NCI-H748 (cell line): ENCODE measurements around the gene PIR.

Source experiments
- DNase-seq: peaks from one replicate; lab custom pipeline; 2025; ENCODE audit not compliant: unreplicated experiment; lab: John Stamatoyannopoulos, UW

PIR gene

DNA sequence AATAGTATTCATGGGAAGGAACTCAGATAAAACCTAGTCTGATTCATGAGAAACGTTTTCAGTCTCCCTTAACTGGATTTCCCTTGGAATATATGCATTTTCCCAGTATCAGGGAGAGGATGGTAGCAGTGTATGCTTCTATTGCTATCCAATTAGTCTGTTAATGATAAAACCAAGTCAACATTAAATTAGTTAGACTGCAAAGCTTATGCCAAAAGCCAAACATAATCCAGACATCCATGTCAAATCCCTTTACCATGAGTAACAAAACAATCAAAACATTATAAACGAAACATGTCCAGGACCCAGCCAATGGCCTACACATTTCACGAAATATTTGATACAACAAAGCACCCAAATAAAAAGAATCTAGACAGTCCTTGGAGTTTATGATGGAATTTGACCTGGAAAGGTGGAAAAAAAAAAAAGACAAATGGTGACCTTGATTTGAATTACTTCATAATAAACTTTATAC lies 74.4 kb downstream of the PIR start:
- DNase-seq, result no peak

DNA sequence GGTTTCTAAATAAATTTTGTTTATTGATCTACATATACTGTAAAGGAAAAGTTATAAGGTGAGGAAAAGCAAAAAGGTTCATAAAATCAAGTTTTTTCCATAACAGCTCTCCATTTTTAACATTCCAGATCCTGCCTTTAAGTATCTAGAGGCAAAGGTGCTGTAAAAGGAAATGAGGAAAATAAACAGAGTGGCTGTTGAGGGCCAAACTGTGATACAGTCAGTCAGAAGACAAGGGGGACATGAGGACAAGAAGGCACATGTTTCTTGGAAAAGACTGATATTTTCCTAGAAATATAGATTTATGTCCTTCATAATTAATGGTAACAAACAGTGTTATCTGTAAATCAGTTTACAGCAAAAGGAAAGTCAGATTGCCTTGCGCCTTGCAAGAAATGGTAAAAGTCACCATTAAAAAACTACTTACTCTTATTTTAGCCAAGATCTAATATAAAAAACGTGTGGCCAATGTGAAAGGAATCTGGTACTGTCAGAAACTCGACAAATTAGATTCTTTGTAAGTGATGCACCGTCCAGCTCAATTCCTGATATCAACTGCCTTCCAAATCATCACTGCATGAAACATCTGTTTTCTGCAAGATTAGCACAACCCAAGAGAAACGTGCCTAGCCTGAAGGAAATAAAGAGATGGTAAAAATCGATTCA lies 75.0 kb downstream of the PIR start:
- DNase-seq, result no peak

DNA sequence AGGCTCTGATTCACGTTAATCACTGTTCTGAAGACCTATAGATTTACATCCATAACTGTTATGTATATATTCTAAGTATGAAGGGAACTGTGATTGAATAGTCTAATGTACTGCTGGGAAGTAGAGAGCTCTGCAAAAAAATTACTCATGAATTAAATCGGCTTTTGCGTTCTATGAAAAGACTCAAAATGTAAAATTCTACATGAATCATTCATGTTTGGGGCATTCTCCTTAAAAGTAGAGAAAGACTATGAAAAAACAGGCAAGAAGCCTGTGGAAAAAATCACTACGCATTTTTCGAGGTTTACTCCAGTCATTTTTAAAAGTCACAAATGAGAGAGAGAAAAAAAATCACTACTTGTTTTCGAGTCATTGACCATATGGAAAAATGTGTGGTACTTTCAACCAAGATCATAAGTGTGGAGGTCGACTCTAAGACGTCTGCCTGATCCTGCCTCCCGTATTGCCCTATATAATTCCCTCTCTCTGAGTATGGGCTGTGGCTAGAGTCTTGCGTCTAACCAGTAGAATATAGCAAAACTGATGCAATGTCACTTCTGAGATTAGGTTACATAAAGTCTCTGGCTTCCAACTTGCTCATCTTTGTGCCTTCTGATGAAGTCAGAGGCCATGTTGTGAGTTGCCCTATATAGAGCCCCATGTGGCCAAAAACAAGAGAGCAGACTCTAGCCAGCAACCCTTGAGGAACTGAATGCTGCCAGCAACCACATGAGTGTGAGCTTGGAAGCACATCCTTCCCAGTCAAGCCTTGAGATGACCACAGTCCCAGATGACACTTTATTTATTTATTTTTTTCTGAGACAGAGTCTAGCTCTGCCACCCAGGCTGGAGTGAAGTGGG lies 76.8 kb downstream of the PIR start:
- no peak for DNase-seq

DNA sequence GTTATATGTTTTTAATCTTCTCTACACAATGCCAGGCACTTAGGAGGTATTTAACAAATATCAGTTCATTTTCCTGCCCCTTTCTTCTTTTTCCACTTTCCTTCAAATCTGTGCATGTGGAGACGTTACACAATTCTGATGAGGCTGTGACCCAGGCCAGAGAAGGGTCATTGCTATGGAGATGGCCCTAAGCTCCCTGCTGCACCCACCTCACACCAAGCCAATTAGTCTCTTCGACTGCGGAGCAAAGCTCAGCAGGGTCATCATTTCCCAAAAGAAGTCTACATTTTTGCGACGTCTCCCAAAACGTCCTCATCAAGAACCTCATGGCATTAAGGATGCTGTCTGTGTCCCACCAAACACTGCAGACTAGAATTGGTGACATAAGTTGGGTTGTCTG lies 80.0 kb downstream of the PIR start:
- DNase-seq, result no peak

DNA sequence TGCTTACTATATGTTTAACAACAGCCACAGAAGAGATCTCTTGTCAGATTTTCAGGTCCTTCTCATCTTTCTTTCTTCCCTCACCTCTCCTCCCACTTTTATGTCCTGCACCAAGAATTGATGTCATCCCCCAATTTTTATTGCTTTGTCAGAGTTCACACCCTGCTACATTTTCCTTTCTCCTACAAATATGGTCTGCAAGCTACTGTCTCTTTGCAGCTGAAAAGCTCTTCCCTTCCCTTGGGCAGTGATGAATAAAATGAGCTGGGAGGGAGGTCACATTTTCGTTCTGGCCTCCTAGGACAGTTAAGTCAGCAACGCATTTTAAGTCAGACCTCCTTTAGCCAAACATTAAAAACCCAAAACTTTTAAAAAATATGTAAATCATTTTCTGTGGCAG lies 82.2 kb downstream of the PIR start:
- no peak for DNase-seq

DNA sequence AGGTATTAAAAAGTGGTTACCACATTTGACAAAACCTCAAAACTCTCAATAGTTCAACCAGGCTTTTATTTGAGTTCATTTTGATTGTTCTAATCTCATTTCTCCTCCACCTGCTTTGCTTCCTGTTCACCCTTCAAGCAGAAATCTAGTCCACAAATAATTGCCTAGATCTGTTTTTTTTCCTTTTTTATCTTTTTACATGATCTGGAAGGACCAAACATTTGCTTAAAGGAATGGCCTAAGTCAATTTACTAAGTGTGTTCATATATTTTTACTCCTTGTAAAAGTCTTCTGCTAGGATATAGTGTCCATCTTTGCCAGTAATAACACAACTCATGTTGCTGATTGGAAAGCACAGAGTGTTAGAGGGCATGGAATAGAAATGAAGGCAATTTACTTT lies 82.7 kb downstream of the PIR start:
- no peak for DNase-seq

DNA sequence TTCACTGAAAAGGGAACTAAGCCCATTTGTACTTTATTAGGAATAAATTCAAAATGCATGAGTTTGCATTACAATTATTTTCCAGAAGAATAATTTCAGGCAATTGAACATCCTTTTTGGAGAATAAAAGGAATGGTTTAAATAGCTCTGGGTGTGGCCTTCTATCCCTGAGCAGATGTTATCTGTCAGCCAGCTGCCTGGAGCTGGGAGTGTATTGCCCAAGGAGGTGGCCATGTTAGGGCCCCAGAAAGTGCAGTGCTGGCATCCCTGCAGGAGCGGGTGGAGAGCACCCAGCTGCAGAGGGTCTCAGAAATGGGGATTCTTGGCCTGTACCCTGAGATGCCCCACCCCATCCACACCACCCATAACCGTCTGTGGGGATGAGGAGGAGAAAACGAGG lies 87.3 kb downstream of the PIR start:
- DNase-seq, result peak; percentile 38

DNA sequence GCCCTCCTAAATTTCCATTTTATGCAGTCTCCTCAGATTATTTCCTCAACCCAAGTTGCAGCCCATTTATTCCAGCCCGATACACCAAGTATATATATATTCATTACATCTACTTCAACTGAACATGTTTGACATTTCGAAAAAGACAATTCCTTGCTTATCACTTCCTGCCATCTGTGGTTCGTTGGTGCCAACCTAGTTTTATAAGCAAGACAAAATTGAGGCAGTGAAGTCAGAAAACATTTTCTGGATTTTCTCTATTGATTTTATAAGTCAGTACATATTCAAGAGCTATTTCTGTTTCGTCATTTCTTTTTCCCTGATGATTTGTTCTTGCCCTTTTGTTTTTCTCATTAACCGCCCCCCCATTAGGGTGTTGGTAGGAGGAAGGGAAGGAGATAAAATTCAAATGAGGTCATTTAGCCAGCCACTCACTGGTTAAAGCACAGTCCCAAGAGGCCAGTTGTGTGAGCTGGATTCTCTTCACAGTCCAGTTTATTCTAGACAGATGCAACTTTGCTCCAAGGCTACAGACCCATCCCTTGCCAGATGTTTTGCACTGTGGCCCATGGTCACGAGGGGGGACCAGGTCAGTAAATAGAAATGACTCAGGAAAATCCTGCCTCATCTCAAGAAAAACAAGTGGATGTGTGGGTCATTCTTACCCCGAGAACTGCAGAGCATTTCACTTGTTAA lies 88.6 kb downstream of the PIR start:
- DNase-seq, result no peak

DNA sequence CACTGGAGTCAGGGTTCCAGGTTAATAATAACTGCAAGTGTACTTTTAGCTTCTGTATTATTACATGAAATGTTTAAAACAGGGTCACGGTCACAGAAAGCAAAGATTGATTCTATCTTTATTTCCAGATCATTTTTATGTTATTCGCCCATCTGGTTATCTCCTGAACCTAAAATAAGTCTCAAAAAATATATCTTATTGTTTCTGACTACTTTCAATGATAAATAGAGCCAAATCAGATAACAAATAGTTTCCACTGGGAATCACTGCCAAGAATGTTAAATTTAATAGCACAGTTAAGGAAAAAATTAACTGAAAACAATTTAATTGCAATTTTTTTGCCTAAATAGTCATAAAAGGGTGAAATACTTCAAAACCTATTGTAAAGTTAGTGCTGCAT lies 91.8 kb downstream of the PIR start:
- no peak for DNase-seq

DNA sequence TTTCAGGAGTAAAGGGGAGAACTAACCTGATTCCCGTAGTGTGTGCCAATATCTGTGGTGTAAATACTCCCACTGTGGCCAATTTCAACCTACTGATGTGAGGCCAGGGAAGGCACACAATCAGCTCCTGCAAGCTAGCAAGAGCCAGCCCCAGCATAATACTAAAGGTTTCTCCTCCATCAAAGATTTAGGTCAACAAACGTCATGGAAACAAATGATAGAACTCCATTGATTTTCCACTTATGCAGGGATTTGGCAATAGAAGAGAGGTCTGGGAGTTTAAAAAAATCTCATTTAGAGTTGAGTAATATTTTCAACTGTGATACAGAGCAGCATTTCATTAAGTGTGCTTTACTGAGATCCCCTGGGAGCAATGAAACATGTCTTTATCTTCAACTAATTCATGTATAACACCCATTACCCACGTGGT lies 93.2 kb downstream of the PIR start:
- DNase-seq, result no peak

DNA sequence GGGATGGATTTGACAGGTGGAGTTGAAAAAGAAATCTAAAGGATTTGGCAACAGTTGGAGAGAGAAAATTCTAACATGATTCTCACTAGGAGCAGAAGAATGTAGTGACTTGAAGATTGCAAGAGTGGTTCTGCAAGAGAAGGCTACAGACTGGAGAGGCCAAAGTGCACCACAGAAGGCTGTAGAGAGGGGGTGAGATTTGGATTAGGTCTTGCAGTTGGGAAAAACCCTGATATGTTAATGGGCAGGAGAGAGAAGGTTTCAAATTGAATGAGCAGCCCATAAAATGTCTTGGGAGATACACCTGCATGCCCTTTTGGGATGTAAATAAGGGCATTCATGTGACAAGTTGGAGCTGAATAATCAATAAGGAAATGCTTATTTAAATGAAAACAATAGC lies 94.3 kb downstream of the PIR start:
- no peak for DNase-seq

DNA sequence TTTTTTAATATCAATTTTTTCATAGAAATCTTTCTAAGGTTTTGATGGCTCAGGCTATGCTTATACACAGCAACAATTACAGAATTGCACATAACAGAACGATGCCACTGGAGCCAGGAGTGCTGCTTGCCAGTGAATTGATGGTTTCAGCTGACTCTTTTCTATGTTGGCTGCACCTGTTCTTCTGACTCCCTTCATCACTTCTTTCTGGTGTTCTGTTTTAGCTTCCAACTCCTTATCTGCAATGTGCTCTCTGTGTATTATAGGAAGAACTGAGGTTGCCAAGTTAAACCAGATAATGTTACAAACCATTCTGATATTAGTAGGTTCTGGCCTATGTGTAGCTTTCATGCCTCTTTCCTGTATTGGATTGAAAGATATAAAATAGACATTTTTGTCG lies 97.3 kb downstream of the PIR start:
- DNase-seq, result no peak

DNA sequence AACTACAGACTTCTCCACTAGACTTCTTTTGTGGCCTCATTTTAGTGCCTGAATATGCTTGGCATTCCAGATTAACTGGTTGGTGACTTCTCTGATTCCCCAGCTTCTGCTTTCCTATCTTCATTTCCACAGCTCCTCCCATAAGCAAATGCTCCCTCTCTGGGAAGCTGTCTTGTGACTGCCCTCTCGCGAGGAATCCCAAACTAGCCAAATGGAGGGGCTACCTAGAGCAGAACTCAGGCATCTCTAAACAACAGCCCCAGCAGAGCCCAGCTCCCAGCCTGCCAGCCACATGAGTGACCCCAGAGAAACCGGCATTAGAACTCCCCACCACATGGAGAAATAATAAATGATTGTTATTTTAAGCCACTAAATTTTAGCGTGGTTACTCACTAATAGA lies 101.3 kb downstream of the PIR start:
- no peak for DNase-seq

DNA sequence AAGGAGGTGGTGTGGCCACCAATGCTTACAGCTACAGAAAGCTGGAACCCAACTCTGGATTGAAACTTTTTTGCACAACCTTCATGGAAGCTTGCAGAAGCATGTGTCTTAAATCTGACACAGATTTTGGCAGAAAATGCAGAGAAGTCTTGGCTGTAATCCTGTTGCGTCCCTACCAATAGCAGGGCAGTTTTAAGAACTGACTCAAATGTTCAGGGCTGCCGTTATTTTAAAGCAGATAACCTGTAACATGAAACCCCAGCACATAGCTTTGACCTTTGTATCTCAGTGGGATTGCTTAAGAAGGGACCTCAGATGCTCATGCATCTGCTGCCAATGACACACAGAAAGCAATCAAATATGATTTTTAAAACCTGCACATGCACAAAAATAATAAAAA lies 108.8 kb downstream of the PIR start, which contains the start of gene VEGFD:
Gene VEGFD, minus strand, starts transcription at position 110 of the 400 bp plus-strand sequence. CDS start 467 bp downstream, outside the sequence.
- DNase-seq, result no peak

DNA sequence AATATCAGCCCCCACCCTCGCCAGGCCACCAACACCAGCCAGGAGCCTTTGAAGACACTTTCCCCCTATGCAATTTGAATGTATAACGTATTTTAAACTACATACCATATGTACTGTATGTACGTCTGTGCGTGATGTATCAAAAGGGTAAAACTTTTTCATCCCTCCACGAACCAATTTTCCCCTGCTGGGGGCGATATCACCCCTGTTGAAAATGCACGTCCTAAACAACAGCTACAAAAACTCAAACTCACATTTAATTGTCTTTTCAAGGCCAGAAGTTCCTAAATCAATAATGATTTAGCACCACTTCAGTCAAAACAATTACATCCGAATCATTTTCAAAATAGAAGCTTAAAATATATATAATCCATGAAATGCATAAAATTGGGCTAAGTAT lies 110.3 kb downstream of the PIR start:
- no peak for DNase-seq

DNA sequence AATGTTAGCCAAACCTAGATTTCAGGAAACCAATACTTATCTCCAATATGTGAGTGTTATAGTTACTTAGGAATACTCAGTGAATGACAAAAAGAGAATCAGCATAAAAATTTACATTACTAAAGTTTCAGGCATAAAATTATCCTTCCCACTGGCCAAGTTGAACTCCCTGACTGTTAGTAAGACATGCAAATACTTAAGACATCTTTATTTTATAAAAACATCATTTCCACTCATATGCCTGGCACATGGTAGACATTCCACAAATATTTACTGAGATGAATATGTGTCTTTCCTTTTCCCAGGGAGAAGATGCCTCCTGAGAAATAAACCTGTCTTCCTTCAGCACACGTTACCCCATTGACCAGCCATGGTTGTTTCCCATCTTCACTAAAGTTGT lies 116.2 kb downstream of the PIR start:
- no peak for DNase-seq

DNA sequence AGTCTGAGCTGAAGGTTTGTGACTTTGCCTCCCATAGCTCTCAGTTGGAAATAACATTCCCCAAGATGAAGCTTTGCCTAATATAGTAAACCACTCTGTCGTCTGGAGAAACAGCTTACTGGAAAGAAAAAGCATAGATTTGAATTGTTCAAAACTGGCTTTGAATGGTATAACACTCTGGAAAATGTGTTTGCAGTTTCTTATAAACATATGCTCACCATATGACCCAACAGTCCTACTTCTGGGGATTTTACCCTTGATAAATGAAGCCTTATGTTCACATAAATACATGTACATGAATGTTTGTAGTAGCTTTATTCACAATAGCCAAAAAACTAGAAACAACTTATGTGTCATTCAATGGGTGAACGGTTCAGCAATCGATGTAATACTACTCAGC lies 119.2 kb downstream of the PIR start:
- no peak for DNase-seq

DNA sequence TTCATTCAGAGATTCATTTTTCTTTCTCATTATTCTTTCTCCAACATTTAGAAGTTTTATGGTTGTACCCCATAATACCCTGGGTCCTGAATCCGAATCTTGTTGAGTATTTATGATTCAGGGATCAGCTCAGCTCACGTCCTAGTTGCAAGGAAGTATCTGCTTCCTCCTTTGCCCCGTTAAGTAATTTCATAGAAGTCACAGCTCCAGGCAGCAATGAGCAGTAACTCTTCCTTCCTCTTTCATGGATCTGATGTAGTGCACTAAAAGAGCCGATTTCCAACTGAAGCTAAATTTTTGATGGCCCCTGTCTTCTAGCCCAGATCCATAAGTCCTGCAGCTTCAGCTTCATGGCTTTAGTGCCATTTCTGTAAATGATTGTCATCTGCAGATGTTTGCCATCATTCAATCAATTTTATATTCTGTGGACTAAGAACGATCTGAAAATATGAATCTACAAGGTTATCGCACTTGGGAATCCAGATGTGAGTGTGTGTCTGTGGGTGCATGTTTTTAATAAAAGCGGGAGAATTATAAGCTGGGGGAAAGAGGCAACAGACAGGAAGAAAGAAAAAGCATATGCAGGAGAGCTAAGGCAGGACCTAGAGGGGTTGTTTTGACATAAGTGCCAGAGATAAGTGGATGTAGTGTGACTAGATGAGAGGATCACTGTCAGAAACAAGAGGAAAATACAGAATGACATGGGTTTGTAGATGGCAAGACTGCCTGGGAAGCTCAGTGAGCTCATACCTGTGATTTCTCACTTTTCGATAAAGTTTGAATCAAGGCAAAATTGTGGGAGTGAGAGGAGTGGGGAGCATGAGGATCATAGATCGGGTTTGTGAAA lies 126.4 kb downstream of the PIR start:
- DNase-seq, result no peak

DNA sequence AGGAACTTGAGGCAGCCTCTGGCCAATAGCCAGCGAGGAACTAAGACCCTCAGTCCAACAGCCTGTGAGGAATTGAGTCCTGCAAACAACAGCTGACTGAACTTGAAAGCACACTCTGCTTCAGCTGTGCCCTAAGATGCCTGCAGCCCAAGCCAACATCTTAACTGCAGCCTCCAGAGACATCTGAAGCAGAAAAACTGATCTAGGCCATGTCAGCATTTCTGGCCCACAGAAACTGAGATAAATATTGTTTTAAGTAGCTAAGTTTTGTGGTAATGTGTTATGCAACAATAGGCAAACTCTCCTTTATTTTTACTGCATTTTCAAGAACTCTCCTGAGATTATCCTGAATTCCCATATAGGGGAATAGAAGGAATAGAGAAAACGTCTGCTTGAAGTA lies 133.4 kb downstream of the PIR start:
- no peak for DNase-seq

DNA sequence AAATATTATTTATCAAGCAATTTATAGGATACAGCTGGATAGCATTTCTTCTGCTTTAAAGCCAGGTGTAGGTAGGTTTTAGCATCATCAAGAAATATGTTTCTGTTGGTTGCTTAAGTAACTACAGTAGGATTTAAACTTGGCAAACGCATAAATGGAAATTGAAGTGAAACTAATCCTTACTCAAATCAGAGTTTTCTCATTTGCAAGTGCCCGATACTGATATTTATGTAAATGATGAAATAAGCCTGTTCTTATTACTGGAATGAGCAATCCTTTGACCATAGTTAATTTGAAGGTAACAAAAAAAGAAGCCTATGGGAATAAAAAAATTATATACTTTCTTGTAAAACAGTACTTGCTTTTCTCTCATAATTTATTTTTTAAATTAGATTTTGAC lies 134.6 kb downstream of the PIR start:
- no peak for DNase-seq

DNA sequence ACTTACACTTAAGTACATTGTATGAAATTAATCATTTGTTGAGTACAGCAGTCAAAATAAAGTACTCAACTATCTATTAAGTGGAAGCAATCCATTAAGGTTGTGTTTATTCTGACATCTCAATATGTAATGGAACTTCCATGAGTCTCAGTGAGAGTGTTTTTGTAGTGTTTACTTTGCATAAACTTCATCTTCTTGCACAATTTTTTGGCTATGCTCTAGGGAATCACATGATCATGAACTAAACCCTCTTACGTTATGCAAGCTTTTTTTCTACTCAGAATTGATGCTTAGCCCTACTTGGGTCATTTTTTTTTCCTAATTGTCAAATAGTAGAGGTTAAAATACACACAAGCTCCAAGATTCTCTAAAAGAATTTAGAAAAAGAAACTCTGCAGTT lies 136.7 kb downstream of the PIR start:
- no peak for DNase-seq
